Left colon (tissue), 2 donors: ENCODE measurements around the gene SERPINE1. TPM values are rescaled to one million over a fixed set of nuclear protein-coding genes. Genes with fewer than 3 reads are reported as not detected.
A peak's percentile ranks its signal among the peaks of the same experiment; 100 is the strongest.
"Not testable (repeated sequence)": the region's sequence is repeated elsewhere in the genome, so short reads cannot be mapped to it uniquely, and the experiment has no call there.

Experiments
- ATAC-seq: fragments of 200-7000 bp; cut with Tn5 transposase; one replicate; pipeline ENCODE4 v1.9.1; 2020; ENCODE audit warnings: mild to moderate bottlenecking, moderate library complexity
- DNase-seq, 2 donors: peaks; one replicate each; pipeline ENCODE4 v3.0.0-alpha.2; 2020
- intact Hi-C, 2 donors: fragments of 100-400 bp; cut with DNase I in 1 of 2; cut with micrococcal nuclease in 1 of 2; formaldehyde crosslinking; loops; one replicate each; pipeline versions ENCODE4 v1.11.2 to v1.14.0; 2022; cut with DNase I, micrococcal nuclease
- total RNA-seq, 2 donors: library from RNA; stranded (reverse); fragmentation: NEBNext Ultra II Directional; extraction: Animal tissue kit (Norgen Biotek cat#: 25700); gene quantifications; one replicate each; pipeline ENCODE4 v1.2.1, GENCODE V29; 2021
- donor health status: DM: no; HTN: no; CAD: no.
- donor health status: DM: yes; HTN: yes; CAD: no.

SERPINE1 gene
- total RNA-seq, 2 donors from 2014 or later, result 1.8 to 3.1 TPM

- ATAC-seq, result no peak
These were observed 7.0 kb upstream of the SERPINE1 start for GRCh38 chr7:101119876-101120275.

DNA sequence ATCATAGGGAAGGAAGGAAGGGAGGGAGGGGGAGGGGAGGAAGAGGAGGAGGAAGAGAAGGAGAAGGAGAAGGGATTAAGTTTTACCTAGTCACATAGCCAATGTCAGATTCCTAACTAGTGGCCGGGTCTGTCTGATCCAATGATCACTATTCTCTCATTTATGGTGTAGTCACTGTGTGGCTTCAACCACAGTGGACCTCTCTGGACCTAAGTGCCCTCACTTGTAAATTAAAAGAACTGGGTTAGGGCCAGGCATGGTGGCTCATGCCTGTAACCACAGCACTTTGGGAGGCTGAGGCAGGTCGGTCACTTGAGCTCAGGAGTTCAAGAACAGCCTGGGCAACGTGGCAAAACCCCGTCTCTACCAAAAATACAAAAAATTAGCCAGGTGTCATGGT lies 6.6 kb upstream of the SERPINE1 start:
- ATAC-seq (no peak), DNase-seq (no peak)
- intact Hi-C loops, result no loop called here

More at GRCh38 chr7:101119876-101120275, 7.0 kb upstream of the SERPINE1 start:
- intact Hi-C loops, result no loop called here
- no peak for DNase-seq

GRCh38 chr7:101121631-101121990 lies 5.3 kb upstream of the SERPINE1 start:
- DNase-seq, intact Hi-C loops, ATAC-seq: not testable (repeated sequence)

- peak; percentile 76 for ATAC-seq
- intact Hi-C loops, result no loop called here
- peak; percentile 27 to 61 for DNase-seq
These were observed 4.6 kb upstream of the SERPINE1 start for GRCh38 chr7:101121991-101122932.

DNA sequence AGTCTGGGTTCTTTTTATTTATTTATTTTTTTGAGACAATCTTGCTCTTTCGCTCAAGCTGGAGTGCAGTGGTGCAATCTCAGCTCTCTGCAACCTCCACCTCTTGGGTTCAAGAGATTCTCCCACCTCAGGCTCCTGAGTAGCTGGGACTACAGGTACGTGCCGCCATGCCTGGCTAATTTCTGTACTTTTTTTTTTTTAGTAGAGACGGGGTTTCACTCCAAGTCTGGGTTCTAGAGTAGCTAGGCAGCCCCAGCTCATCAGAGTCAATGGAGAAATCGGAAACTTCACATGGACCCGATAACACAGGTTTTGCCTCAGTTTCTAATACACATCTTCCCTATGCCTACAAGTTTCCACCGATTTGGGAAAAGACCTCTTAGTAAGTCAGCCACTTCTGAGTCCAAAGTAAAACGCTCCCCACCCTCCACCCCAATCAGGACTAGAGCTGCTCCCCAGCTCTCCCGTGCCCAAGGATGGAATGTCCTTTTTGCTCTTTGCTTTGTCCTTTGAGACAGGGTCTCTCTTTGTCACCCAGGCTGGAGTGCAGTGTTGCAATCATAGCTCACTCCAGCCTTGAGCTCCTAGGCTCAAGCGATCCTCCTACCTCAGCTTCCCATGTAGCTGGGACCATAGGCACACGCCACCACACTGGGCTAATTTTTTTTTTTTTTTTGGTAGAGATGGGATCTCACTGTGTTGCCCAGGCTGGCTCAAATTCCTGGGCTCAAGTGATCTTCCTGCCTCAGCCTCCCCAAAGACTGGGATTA lies 3.8 kb upstream of the SERPINE1 start:
- intact Hi-C loops, result no loop called here
- DNase-seq, result no peak
- no peak for ATAC-seq

DNA sequence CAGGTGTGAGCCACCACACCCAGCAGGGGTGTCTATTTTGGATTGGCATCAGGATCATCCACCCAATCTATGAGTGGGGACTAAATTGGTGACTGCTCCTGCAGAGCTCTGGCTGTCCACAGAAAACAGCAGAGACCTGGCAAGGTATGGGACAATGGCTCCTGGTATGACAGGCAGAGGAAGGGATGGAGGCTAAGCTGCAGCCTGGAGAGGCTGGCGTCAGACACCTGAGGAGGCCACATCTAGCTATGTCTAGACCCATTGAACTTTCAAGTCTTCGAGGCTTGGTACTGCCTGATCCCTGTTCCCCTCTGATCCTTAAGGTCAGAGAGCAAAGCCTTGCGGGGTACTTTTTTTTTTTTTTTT lies 3.2 kb upstream of the SERPINE1 start:
- intact Hi-C loops, result no loop called here
- DNase-seq, result no peak
- ATAC-seq, result no peak

GRCh38 chr7:101124376-101125056 lies 2.4 kb upstream of the SERPINE1 start:
- no peak for ATAC-seq
- intact Hi-C loops, result no loop called here
- DNase-seq, result no peak

DNA sequence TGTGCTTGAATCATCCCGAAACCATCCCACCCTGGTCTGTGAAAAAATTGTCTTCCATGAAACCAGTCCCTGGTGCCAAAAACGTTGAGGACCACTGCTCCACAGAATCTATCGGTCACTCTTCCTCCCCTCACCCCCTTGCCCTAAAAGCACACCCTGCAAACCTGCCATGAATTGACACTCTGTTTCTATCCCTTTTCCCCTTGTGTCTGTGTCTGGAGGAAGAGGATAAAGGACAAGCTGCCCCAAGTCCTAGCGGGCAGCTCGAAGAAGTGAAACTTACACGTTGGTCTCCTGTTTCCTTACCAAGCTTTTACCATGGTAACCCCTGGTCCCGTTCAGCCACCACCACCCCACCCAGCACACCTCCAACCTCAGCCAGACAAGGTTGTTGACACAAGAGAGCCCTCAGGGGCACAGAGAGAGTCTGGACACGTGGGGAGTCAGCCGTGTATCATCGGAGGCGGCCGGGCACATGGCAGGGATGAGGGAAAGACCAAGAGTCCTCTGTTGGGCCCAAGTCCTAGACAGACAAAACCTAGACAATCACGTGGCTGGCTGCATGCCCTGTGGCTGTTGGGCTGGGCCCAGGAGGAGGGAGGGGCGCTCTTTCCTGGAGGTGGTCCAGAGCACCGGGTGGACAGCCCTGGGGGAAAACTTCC lies 784 bp upstream of the SERPINE1 start:
- DNase-seq (peak; percentile 40 to 45), ATAC-seq (peak; percentile 19)
- intact Hi-C loops, result no loop called here

DNA sequence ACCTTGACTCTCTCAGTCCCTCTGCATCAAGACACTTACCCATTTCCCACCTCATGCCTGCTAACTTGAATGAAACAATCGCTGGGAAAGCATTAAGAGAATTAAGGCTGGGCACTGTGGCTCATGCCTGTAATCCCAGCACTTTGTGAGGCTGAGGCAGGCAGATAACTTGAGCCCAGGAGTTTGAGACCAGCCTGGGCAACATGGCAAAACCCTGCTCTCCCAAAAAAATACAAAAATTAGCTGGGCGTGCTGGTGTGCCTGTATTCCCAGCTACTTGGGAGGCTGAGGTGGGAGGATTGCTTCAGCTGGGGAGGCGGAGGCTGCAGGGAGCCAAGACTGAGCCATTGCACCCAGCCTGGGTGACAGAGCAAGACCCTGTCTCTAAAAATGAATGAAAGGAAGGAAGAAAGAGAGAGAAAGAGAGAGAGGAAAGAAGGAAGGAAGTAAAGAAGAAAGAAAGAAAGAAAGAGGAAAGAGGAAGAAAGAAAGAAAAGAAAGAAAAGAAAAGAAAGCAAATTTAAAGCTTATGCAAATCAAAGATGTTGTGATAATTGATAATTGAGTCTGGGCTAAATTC lies 646 bp downstream of the SERPINE1 start:
- DNase-seq (no peak), ATAC-seq (no peak)
- intact Hi-C loops, result no loop called here

- ATAC-seq, result peak; percentile 12
- intact Hi-C loops, result no loop called here
- no peak for DNase-seq
These were observed 1.3 kb downstream of the SERPINE1 start for GRCh38 chr7:101128040-101128834.

GRCh38 chr7:101129603-101130117 lies 2.8 kb downstream of the SERPINE1 start:
- intact Hi-C loops, result no loop called here
- DNase-seq (no peak), ATAC-seq (no peak)

GRCh38 chr7:101132626-101133600 lies 6.0 kb downstream of the SERPINE1 start:
- intact Hi-C loops, ATAC-seq, DNase-seq: not testable (repeated sequence)

GRCh38 chr7:101133621-101134398 lies 6.9 kb downstream of the SERPINE1 start:
- DNase-seq (no peak), ATAC-seq (no peak)
- intact Hi-C loops, result no loop called here

- DNase-seq, result no peak
- ATAC-seq, result no peak
- intact Hi-C loops, result no loop called here
These were observed 7.6 kb downstream of the SERPINE1 start for GRCh38 chr7:101134399-101134980.

DNA sequence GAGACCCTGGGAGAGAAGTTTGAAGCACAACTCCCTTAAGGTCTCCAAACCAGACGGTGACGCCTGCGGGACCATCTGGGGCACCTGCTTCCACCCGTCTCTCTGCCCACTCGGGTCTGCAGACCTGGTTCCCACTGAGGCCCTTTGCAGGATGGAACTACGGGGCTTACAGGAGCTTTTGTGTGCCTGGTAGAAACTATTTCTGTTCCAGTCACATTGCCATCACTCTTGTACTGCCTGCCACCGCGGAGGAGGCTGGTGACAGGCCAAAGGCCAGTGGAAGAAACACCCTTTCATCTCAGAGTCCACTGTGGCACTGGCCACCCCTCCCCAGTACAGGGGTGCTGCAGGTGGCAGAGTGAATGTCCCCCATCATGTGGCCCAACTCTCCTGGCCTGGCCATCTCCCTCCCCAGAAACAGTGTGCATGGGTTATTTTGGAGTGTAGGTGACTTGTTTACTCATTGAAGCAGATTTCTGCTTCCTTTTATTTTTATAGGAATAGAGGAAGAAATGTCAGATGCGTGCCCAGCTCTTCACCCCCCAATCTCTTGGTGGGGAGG lies 10.8 kb downstream of the SERPINE1 start:
- intact Hi-C loops, result no loop called here
- ATAC-seq (peak; percentile 48), DNase-seq (no peak)
